ENCODE data around the gene RFC1. TPM values are rescaled to one million over a fixed set of nuclear protein-coding genes. Genes with fewer than 3 reads are reported as not detected.

RFC1 gene
- 18.7 to 22.3 TPM (median 21.2 TPM) in 5 replicates for total RNA-seq (2022; extraction: Qiagen RNA extraction)

GRCh38 chr4:39365830-39366771 lies at the start of gene RFC1:
Gene RFC1 (minus strand): TSS chr4:39366362. CDS start chr4:39366241, 121 bp downstream.

GRCh38 chr4:39406763-39407583 lies 40.8 kb upstream of the RFC1 start, which contains the start of gene KLB:
Gene KLB (plus strand): TSS chr4:39406930. CDS start chr4:39406950, 20 bp downstream.

Other genes starting within 250 kb of the RFC1 start
- 6.7 to 10.5 TPM (median 7.5 TPM) in 5 replicates for gene WDR19, start 183.8 kb downstream of the RFC1 start, total RNA-seq (2022; extraction: Qiagen RNA extraction)
- gene KLB, start 40.6 kb upstream of the RFC1 start, total RNA-seq (2022; extraction: Qiagen RNA extraction): 0.06 to 0.27 TPM (median 0.16 TPM) in 5 replicates
- 862 to 1,638 TPM (median 886 TPM) in 5 replicates for gene RPL9, start 92.6 kb upstream of the RFC1 start, total RNA-seq (2022; extraction: Qiagen RNA extraction)
- gene LIAS, start 92.7 kb upstream of the RFC1 start, total RNA-seq (2022; extraction: Qiagen RNA extraction): 9.6 to 11.6 TPM (median 11.4 TPM) in 5 replicates
- 216 to 254 TPM (median 220 TPM) in 5 replicates for gene UGDH, start 161.1 kb upstream of the RFC1 start, total RNA-seq (2022; extraction: Qiagen RNA extraction)